ENCODE data around the gene CRX.
"Not testable (repeated sequence)": the region's sequence is repeated elsewhere in the genome, so short reads cannot be mapped to it uniquely, and the experiment has no call there.

CRX gene

DNA sequence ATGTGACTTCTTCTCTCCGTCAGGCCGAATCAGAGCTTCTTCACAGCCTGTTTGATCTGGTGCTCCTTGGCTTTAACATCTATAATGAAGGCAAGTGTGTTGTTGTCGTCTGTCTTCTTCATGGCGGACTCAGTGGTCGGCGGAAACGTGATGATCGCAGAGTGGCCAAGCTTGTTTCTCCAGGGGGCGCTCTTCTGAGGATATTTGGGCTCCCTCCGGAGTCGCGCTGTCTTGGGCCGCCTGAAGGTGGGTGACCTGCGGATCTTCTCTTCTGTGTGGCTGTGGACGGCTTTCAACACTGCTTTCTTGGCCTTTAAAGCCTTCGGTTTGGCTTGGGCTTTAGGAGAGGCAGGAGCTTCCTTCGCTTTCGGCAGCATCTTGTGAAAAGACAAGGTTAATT, 27.2 kb upstream of the CRX start:
- TF ChIP-seq, protein P1, sequence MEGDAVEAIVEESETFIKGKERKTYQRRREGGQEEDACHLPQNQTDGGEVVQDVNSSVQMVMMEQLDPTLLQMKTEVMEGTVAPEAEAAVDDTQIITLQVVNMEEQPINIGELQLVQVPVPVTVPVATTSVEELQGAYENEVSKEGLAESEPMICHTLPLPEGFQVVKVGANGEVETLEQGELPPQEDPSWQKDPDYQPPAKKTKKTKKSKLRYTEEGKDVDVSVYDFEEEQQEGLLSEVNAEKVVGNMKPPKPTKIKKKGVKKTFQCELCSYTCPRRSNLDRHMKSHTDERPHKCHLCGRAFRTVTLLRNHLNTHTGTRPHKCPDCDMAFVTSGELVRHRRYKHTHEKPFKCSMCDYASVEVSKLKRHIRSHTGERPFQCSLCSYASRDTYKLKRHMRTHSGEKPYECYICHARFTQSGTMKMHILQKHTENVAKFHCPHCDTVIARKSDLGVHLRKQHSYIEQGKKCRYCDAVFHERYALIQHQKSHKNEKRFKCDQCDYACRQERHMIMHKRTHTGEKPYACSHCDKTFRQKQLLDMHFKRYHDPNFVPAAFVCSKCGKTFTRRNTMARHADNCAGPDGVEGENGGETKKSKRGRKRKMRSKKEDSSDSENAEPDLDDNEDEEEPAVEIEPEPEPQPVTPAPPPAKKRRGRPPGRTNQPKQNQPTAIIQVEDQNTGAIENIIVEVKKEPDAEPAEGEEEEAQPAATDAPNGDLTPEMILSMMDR (IDR thresholded peaks at IDR 0.05; ENCODE audit: control extremely low read depth, extremely low read depth, low read depth, missing control alignments), result no peak
- ChIA-PET POLR2A (no interaction called here), CTCF (interaction anchor here (1.0 to 1.3 kb wide), 3 partner anchors 12 to 75 kb away, joined by 3 to 5 read pairs (median 3); no protein-coding TSS in a partner anchor)
- no peak for DNase-seq (ENCODE audit: extremely low spot score)

DNA sequence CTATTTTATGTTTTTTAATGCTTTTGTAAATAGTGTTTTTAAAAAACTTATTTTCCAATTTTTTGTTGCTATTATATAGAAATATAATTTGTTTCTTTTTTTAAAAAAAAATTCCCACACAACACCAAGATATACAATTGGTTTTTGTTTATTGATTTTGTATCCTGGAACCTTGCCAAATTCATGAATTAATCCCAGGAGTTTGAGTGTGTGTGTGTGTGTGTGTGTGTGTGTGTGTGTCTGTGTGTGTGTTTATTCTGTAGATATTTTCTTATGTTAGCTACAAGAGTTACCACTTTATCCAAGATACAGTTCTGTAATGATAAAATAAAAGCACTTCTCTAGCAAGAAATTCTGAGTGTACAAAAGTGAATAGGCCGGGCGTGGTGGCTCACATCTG, 25.0 kb upstream of the CRX start:
- ChIA-PET POLR2A (no interaction called here), CTCF (interaction anchor here (1.2 kb wide), 1 partner anchor 9 kb away, joined by 4 read pairs; no protein-coding TSS in a partner anchor)
- TF ChIP-seq, protein P1 (IDR thresholded peaks at IDR 0.05; ENCODE audit: control extremely low read depth, extremely low read depth, low read depth, missing control alignments), result no peak
- DNase-seq (ENCODE audit: extremely low spot score), result no peak

DNA sequence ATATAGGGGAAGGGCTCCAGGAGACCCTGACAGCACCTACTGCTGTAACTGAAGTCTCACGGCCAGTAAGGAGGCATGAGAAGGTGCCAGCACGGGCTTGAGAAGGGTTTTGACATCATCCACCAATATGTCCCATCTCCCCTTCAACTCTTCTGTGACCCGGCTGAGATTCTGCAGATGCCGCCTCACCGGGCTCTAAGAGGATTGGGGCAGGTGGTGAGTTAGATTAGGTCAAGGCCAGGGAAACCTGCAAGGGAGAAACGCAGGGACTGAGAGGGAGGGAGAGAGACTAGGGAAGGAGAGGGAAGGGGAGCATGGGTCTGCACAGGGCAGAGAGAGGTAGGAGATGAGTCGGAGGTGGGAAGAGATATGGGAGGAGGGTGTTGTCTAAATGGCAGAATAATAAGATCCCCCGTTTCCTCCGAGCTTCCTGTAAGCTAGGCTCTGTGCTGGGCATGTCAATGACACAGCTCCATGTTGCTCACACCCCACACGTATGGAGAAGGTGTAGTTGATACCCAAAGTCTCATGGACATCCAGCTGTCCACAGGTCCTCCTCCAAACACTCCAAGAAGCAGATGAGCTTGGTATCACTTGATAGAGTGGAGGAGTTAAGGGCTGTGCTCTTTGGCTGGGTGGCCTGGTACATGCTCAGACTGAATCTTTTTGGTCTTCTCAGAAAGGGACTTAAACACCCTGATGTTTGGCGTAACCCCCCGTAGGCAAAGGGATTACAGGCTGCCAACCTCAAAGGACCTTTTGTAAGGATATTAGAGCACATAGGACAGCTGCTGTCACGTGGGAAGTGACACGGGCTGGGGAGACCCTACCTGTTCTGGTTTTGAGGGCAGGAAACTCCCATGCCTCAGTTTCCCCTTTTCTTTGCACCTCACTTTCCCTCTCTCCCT, 23.5 kb upstream of the CRX start:
- CTCF ChIA-PET, result interaction anchor here (1.1 kb wide), 1 partner anchor 18 kb away, joined by 3 read pairs; no protein-coding TSS in a partner anchor
- POLR2A ChIA-PET, result interaction anchor here (0.6 kb wide), 1 partner anchor 248 kb away, joined by 4 read pairs; no protein-coding TSS in a partner anchor
- TF ChIP-seq, protein P1 (IDR thresholded peaks at IDR 0.05; ENCODE audit: control extremely low read depth, extremely low read depth, low read depth, missing control alignments), result no peak
- no peak for DNase-seq (ENCODE audit: extremely low spot score)

DNA sequence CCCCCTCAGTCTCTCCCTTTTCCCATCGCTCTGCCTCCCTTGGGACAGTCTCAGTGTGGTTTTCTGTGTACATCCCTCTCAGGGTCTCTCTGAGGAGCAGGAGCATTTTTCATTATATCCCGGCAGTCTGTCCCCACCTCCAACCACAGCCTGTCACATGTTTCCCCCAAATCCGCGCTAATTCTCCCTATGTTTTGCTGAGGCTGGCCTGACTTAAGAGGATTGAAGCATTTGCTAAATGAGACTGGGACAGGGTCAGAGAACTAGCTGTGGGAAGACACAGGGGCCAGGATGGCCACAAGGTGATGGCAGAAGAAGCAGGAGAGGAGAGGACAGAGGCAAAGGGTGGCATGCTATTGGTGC, 22.9 kb upstream of the CRX start:
- TF ChIP-seq, protein P1 (IDR thresholded peaks at IDR 0.05; ENCODE audit: control extremely low read depth, extremely low read depth, low read depth, missing control alignments), result no peak
- ChIA-PET CTCF (interaction anchor here (1.1 kb wide), 1 partner anchor 17 kb away, joined by 3 read pairs; no protein-coding TSS in a partner anchor), POLR2A (interaction anchor here (0.6 kb wide), 1 partner anchor 248 kb away, joined by 4 read pairs; no protein-coding TSS in a partner anchor)
- DNase-seq (ENCODE audit: extremely low spot score), result no peak

DNA sequence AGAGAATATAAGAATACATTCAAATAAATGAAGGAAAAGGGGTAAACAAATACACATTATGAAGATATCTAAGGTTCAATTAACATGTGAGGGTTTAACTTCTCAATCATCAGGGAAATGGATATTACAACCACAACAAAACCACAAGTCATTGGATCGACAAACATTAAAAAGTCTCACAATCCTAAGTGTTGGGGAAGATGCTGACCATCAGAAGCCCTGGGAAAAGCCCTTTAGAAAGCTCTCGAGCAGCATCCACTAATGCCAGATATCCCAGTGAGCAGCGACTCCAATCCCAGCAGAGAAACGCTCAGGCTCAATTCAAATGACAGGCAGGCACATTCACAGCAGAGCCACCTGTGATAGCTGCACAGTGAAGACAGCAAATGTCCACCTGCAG, 20.5 kb upstream of the CRX start:
- ChIA-PET CTCF (no interaction called here), POLR2A (no interaction called here)
- DNase-seq (ENCODE audit: extremely low spot score), result no peak
- TF ChIP-seq, protein P1 (IDR thresholded peaks at IDR 0.05; ENCODE audit: control extremely low read depth, extremely low read depth, low read depth, missing control alignments), result no peak

DNA sequence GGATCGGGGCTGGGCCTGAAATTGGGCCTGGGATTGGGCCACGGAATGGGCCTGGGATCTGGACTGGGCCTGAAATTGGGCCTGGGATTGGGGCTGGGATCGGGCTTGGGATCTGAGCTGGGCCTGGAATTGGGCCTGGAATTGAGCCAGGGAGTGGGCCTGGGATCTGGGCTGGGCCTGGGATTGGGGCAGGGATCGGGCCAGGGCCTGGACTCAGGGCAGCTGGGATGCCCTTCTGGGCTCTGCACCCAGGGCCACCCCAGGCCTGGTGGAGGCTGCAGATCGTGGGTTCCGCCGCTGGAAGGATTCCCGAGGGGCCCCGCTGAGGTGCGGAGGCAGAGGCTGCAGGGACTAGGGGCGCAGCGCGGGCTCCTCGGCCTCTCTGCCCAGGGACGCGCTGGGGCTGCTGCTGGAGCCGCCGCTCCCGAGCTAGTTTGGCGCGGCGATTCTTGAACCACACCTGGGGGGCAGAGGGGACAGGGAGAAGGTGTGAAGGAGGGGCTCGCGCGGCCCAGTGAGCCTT, 19.2 kb upstream of the CRX start:
- CTCF ChIA-PET, result no interaction called here
- POLR2A ChIA-PET, result no interaction called here
- no peak for DNase-seq (ENCODE audit: extremely low spot score)
- TF ChIP-seq, protein P1 (IDR thresholded peaks at IDR 0.05; ENCODE audit: control extremely low read depth, extremely low read depth, low read depth, missing control alignments), result no peak

DNA sequence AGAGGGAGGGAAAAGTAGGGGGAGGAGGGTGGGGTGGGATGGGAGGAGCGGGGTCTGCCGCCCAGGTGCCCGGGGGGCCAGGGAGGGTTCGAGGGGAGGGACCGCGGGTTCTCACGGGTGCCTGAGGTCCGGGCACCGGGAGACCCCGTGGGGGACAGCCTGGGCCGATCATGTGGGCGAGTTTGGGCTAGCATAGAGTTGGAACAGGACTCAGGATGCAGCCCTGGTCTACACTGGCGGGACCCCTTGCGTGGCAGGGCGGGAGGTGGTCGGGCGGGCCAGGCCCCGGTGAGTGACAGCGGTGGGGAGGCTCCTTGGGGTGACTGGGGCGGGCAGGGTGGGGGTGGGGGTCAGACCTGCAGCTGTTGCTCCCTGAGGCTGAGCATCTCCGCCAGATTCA, 18.6 kb upstream of the CRX start:
- POLR2A ChIA-PET; DNase-seq (ENCODE audit: extremely low spot score); CTCF ChIA-PET: not testable (repeated sequence)

DNA sequence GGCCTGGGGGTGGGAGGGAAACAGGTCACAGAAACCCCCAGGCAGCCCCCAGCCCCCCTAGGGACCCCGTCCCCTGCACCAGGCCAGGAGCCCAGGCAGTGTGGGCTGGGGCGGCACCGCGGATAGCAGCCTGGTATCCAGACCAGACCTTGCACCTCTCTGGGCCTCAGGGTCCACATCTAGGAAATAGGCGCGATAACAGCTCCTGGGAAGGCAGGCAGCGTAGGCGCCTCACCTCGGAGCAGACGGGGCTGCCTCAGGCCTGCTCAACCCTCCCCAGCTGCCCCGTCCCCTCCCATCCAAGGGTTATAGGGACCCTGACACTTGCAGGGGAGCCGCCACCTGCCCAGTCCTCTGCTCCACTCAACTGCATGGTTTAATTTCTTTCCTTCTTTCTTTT, 18.1 kb upstream of the CRX start:
- CTCF ChIA-PET; DNase-seq (ENCODE audit: extremely low spot score); POLR2A ChIA-PET: not testable (repeated sequence)

DNA sequence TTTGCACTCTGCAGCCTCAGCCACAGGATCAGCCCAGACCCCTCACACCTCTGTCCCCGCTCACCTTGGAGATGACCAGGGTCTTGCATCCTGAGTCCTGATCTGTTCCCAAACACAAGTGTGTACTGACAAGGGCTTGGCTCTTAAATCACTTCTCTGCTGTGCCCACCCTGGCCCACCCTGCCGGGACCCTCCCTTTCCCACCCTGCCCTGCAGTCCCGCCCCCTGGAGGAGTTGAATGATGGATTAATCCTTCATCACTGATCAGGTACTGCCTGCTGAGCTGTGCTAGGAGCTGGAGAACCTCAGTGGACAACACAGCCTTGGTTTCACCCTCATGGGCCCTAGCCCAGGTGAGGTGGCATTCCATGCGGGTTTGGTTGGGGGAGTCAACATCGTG, 17.3 kb upstream of the CRX start, which contains the start of gene TPRX1:
Gene TPRX1, minus strand, starts transcription at position 101 of the 400 bp plus-strand sequence. Its CDS starts 12 bp downstream, at position 89.
- DNase-seq (ENCODE audit: extremely low spot score); POLR2A ChIA-PET: not testable (repeated sequence)
- CTCF ChIA-PET, result interaction anchor here (1.2 kb wide), 1 partner anchor 10 kb away, joined by 3 read pairs; no protein-coding TSS in a partner anchor
